HL-60/S4 (cell line): Measurements from ENCODE around the gene KXD1.
"Not testable (repeated sequence)": the region's sequence is repeated elsewhere in the genome, so short reads cannot be mapped to it uniquely, and the experiment has no call there.

Experiments used
- in situ Hi-C: fragments of 300-500 bp; cut with MboI; formaldehyde crosslinking; loops from 2 replicates; pipeline ENCODE4 v1.14.3; 2022; ENCODE audit warnings: low sequenced_read_pairs

KXD1 gene

GRCh38 chr19:18533058-18533457 lies 24.6 kb upstream of the KXD1 start:
- in situ Hi-C loops = no loop called here

- in situ Hi-C loops = no loop called here
These were observed 21.2 kb upstream of the KXD1 start for GRCh38 chr19:18536475-18536874.

GRCh38 chr19:18537431-18537830 lies 20.2 kb upstream of the KXD1 start:
- in situ Hi-C loops = no loop called here

- in situ Hi-C loops = no loop called here
These were observed 19.6 kb upstream of the KXD1 start for GRCh38 chr19:18538115-18538514.

GRCh38 chr19:18539372-18539771 lies 18.3 kb upstream of the KXD1 start:
- in situ Hi-C loops = no loop called here

GRCh38 chr19:18540200-18540599 lies 17.5 kb upstream of the KXD1 start:
- in situ Hi-C loops = not testable (repeated sequence)

- in situ Hi-C loops = no loop called here
These were observed 16.2 kb upstream of the KXD1 start for GRCh38 chr19:18541258-18541991.

GRCh38 chr19:18541992-18542940 lies 15.4 kb upstream of the KXD1 start:
- in situ Hi-C loops = no loop called here

- in situ Hi-C loops = no loop called here
These were observed 14.5 kb upstream of the KXD1 start, which contains the start of gene FKBP8 for GRCh38 chr19:18542941-18543813. Gene FKBP8, minus strand, starts transcription at chr19:18543573. Its CDS starts 1,603 bp downstream, at chr19:18541970.

- in situ Hi-C loops = no loop called here
These were observed 13.7 kb upstream of the KXD1 start for GRCh38 chr19:18543814-18544475.

- in situ Hi-C loops = no loop called here
These were observed 6.0 kb upstream of the KXD1 start for GRCh38 chr19:18551631-18552030.

GRCh38 chr19:18558202-18558555 lies 509 bp downstream of the KXD1 start:
- in situ Hi-C loops = no loop called here

- in situ Hi-C loops = no loop called here
These were observed 934 bp downstream of the KXD1 start for GRCh38 chr19:18558604-18559003.

GRCh38 chr19:18559685-18560084 lies 2.0 kb downstream of the KXD1 start:
- in situ Hi-C loops = no loop called here

- in situ Hi-C loops = no loop called here
These were observed 4.4 kb downstream of the KXD1 start for GRCh38 chr19:18562086-18562485.

GRCh38 chr19:18566953-18567352 lies 9.3 kb downstream of the KXD1 start:
- in situ Hi-C loops = no loop called here

GRCh38 chr19:18568367-18568766 lies 10.7 kb downstream of the KXD1 start:
- in situ Hi-C loops = no loop called here

GRCh38 chr19:18571564-18572344 lies 14.1 kb downstream of the KXD1 start, which contains the start of gene UBA52:
Gene UBA52, plus strand, starts transcription at chr19:18571857. Its CDS starts 1,444 bp downstream, at chr19:18573301.
- in situ Hi-C loops = no loop called here

GRCh38 chr19:18574691-18575291 lies 17.1 kb downstream of the KXD1 start:
- in situ Hi-C loops = no loop called here
